HL-60/S4 treated with retinoic acid at 250 ng/mL for 4 days and 3 days (cell line): ENCODE measurements around the gene MCM10.

Experiments
- in situ Hi-C: fragments of 300-500 bp; cut with MboI; formaldehyde crosslinking; loops from 2 replicates; pipeline ENCODE4 v1.7.0; 2022; ENCODE audit warnings: low sequenced_read_pairs

Gene MCM10

DNA sequence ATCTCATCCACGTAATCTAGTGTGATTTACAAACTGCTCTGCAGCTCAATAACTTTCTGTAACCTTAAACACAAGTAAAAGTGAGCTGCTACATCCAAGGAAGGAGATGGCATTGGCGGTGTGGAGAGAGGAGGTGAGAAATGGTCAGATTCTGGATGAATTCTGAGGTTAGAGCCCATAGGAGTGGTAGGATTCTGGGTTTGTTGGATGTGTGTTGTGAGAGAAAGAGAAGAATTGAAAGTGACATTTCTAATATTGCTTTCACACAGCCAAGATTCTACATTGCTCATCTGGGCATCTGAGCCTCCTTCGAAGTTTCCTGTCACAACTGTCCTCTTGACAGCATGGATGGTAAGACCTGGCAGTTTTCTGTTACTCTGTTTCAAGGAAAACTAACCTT is 2.5 kb downstream of the MCM10 start:
- in situ Hi-C loops, result no loop called here

DNA sequence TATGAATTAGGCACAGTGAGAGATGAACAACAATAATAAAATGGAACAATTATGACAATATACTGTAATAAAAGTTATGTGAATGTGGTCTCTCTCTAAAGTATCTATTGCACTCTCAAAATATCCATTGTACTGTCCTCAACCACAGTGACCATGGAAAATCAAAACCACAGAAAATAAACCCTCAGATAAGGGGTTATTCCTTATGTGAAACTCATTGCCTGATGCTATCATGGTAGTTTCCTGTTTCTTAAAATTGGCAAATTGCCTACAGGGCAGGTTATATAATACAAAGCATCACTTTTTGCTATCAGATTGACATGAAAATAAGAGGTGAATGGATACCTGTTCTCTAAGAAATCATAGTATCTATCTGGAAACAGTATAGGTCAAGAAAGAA is 3.8 kb downstream of the MCM10 start:
- in situ Hi-C loops, result no loop called here

DNA sequence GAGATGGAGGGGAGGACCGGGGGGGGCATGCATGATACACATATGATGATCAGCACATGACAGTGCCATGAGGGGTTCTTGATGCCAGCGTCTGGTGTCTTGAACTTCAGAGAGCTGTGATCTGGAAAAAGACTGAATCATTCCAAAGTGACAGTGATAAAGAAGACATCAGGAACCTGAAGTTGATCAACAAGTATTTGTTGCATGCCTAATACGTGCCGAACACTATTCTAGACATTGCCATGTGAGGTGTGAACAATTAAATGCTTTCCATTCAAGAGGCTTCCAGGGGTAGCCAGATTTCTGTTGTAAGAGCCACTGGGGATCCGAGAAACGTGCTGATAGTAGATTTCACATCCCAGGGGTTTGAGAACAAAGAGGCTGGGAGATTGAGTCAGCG is 6.2 kb downstream of the MCM10 start:
- in situ Hi-C loops, result no loop called here

DNA sequence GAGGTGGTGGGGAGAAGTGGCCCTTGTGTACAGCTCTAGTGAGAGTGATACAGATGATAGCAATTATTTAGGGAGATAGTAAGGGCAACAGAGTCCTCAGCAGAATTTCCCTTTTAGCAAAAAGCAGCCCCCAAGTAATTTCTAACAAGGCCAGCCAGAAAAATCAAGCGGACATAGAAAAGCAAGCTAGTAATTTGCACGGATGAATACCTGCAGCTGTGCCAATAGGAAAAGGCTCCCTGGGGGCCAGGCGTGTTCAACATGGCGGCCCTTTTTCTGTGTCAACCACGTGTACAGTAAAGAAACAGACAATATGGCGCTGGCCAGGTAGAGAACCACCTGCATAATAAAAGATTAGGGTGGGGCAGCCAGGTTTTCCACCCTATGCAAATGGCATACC is 7.4 kb downstream of the MCM10 start:
- in situ Hi-C loops, result no loop called here

DNA sequence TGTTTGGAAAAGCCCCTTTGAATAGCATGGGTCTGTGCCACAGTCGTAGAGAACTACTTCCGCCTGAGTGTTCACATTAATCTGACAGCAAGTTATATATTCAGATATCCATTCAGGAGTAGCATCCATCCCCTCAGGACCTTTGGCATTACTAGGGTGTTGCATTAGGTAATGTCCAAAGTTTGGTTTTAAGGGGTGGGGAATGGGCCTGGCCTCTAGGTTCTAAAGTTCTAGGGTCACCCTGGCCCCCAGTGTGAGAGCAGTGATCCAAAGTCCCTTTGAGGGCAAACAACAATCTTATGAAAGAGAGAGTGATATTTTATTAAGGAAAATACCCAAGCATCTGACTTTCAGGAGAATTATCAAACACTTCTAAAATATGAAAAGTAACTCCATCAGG is 12.3 kb downstream of the MCM10 start:
- in situ Hi-C loops, result no loop called here

DNA sequence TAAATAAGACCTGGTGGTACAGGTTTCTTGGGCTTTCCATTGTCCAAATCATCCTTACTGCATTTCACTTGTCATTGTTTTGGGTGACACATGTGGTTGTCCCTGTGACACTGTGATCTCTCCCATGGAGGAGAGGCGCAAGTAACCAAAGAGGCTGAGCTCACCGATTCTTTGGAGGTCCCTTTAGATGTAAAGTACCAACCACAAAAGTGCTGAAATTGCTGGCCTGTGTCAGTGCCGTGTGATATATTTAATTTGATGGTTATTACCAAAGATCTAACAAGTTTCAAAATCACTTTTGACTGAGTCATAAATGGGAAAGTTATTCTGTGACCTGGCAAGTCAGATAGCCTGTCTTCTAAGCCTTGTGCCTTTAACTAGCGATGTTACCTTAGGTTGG is 19.4 kb downstream of the MCM10 start:
- in situ Hi-C loops, result no loop called here

DNA sequence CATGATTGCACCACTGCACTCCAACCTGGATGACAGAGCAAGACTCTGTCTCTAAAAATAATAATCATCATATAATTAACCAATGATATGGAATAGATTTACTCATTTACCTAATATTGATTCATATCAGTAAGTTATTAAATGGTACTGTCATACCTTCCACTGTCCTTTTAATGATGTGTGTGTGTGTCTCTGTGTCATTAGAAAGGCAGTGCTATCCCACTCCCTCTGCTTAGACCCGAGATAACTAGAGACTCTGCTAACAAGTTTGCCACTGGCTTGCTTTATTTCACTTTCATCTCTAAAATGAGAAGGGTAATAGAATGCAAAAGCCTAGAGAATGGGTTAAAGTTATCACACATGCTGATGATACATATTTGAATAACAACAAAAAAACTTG is 21.1 kb downstream of the MCM10 start:
- in situ Hi-C loops, result no loop called here

DNA sequence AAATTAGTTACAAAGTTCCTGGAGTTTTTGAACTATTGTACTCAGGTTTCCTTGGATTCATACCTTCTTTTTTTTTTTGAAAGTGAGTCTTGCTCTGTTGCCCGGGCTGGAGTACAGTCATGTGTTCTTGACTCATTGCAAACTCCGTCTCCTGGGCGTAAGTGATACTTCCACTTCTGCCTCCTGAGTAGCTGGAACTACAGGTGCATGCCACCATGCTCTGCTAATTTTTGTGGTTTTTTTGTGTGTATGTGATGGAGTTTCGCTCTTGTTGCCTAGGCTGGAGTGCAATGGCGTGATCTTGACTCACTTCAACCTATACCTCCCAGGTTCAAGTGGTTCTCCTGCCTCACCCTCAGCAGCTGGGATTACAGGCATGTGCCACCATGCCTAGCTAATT is 22.3 kb downstream of the MCM10 start:
- in situ Hi-C loops, result no loop called here

DNA sequence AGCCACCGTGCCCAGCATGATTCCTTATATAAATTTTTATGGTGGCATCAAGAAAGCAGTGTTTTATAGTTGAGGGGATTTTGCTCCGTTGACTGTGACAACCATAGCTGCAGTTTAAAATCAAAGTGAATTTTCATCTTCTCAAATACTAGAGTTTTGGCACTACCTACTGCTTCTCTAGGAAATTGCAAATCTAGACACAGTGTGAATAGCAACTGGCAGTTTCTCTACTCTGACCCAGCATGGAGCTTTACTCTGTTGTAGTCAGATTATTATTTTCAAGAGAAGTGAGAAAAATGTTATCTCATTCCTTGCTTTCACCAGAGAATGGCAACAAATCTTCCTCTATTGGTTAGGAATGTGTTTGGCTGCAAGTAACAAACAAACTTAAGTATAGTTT is 22.9 kb downstream of the MCM10 start:
- in situ Hi-C loops, result no loop called here

DNA sequence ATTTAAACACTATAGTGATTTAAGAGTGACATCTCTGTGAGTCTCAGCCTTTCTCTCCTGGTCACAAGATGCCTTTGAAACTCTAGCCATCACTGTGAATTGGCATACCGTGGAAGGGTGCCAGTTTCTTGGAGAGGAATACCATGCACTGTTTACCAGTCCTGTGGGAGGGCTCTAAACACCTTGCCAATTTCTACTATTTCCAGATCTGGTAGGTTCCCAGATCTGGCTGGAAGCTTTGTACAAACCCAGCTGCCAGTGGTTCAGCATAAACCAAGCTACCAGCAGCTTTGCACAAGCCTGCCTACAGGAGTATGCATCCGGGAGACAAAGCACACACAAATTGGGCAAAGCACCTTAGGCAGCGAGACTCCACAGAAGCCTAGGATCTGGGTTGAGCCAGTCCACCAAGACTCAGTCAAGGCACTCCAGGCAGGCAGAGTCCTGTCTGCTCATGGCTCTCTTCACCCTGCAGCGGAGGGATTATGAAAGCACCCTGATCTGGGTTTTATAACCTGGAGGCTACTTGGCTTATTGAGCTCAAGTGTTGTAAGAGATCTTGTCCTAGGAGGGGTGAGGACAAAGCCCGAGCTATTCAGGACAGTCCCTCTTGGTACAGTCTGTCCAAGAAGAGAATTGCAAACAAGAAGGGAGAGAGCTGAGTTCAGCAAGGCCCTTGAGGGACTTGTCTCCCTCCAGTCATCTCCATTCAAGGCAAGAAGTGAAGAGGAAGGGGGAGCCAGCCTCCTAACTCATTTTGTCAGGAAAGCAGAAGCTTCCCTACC is 23.6 kb downstream of the MCM10 start:
- in situ Hi-C loops, result no loop called here

DNA sequence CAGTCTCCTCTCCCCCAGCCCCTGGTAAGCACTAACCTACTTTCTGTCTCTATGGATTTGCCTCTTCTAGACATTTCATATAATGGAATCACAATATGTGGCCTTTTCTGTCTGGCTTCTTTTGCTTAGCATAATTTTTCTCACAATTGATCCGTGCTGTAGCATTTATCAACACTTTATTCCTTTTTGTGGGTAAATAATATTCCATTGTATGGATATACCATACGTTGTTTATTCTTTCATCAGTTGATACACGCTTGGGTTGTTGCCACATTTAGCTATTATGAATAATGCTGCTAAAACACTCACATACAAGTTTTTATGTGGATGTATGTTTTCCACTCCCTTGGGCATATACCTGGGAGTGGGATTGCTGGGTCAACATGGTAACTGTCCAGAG is 25.8 kb downstream of the MCM10 start:
- in situ Hi-C loops, result no loop called here

DNA sequence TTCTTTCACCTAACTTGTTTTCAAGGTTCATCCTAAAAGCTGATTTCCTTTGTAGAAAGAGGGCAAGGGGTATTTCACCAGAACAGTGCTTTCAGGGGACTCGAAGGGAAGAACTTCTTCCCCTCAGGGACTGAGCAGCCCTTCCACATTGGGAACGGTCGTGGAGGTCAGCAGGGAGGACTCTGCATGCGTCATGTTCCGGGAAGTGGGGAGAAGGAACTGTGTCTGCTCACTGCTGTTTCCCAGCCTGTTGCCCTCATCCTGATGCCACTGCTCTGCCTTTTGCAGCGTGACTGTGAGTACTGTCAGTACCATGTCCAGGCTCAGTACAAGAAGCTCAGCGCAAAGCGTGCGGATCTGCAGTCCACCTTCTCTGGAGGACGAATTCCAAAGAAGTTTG is 27.2 kb downstream of the MCM10 start:
- in situ Hi-C loops, result no loop called here

DNA sequence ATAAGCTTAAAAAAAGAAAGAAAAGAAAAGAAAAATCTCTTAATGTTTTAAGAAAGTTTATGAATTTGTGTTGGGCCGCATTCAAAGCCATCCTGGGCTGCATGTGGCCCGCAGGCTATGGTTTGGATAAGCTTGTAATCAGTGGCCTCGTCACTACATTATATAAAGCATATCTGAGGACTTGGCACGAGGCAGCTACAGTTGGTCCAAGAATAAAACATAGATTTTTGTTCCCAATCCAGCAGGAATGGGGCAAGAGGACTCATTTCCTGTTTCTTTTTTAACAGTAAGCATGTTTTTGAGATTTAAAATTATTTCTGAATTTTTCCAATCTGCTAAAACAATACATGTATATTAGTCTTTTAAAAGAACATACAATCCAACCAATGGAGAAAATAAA is 28.6 kb downstream of the MCM10 start:
- in situ Hi-C loops, result no loop called here

DNA sequence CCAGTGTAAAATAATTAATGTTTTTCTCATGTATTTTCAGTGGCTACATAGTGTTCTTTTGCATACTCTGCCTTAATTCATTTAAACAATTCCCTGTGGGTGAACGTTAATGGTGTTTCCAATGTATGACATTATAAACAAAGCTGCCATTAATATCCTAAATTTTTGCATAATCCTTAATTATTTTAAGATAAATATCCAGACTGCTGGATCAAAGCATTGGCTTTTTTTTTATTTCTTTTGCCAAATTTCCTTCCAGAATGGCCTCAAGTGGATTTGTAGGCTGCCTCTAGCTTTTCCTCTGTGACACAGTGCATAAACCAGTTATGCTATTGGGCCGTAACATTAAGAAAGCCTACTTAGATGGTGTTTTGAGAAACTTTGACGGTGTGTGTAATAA is 29.5 kb downstream of the MCM10 start:
- in situ Hi-C loops, result no loop called here

DNA sequence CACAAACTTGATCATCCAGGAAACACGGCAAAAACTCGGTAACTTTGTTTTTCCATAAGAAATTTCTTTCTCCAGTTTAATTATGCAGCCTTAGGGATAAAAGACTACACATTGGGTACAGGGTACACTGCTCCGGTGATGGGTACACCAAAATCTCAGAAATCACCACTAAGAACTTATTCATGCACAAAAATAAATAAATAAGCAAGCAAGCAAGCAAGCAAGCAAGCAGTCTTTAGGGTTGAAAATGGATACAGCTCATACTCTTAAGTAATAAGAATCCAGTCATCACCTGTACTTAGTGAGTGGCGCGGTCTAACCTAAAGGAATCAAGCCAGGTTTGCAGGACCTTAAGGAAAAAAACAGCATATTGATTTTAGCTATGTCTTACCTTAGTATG is 30.0 kb downstream of the MCM10 start:
- in situ Hi-C loops, result no loop called here

DNA sequence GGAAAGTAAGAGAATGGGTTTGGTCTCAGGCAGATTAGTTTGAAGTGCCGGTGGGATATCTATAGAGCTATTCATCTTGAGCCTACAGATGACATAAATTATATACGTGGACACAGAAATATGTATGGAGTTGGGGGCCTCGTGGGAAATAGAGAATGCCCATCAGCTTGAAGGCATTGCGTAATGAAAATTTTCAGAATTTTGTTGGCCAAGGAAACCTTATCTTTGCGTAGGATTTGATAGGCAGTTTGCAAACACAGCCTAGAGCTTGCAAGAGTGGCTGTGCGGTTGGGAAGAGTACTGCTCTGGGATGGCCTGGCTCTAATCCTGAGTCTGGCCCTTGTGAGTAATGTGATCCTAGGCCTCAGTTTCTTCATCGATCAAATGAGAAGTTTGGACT is 32.3 kb downstream of the MCM10 start:
- in situ Hi-C loops, result no loop called here

DNA sequence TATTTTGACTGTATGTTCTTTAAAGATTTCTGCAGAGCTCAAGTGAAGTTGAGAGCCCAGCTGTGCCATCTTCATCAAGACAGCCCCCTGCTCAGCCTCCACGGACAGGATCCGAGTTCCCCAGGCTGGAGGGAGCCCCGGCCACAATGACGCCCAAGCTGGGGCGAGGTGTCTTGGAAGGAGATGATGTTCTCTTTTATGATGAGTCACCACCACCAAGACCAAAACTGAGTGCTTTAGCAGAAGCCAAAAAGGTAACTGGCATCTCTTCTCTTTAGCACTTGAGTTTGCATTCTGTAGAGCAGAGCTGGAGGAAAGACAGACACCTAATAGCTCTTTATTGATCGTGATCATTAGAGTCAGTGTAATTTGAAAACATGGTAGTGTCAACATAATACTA is 33.7 kb downstream of the MCM10 start:
- in situ Hi-C loops, result no loop called here

DNA sequence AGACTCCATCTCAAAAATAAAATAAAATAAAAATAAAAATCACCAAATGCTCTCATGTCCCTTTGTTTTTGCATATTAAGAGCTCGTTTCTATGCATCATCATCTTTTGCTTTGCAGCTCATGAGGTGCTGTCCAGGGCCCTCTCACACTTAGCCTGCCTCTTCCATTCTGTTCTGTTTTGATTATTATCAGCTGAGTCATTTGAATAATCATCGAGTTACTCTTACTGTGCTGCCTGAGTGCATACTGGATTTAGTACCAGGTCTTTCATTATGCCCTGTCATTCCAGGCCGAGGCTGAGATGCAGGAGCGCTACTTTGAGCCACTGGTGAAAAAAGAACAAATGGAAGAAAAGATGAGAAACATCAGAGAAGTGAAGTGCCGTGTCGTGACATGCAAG is 39.8 kb downstream of the MCM10 start:
- in situ Hi-C loops, result no loop called here

DNA sequence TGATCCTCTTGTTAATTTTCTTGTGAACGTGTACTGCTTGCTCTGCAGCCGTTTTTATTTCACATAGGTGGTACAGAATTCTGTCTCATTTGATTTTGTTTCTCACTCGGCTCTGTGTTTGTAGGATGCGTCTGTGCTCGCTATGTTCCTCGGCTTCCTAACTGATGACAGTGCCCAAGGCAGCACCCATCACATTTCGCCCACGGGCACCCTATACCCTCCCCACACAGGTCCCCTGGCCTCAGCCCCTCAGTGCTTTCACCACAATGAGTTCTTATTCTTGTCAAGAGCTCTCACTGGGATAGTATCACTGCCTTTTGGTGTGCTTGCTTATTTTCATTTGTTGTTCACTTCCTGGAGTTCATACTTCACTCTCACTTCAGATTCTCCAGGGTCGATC is 44.7 kb downstream of the MCM10 start:
- in situ Hi-C loops, result no loop called here

DNA sequence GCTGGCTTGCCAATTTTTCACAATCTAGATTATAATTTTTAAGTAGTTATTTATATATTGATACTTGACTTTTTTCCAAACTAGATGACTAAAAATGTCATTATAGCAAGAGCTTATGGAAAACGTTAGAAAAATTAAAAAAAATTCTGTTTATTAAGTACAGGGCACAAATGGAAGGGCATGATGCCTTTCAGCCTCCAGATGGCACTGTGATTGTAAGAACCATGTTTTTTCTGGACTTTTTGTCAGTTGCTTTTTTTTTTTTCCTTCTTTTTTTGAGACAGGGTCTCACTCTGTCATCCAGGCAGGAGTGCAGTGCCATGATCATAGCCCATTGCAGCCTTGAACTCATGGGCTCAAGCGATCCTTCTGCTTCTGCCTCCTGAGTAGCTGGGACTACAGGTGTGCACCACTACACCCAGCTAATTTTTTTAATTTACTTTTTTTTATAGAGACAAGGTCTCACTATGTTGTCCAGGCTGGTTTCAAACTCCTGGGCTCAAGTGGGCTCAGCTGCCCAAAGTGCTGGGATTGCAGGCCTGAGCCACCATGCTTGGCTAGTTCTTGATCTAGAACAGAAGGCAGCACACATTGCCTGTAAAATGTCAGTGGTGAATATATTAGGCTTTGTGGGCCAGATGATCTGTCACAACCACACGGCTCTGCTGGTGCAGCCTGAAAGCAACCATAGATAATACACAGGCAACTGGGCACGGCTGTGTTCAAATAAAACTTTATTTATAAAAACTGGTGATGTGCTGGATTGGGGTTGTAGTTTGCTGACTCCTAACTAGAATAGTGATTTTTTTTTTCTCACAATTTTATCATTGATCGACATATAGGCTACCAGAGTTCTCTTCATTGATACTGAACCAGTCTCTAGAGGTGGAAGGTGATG is 45.4 kb downstream of the MCM10 start:
- in situ Hi-C loops, result no loop called here

DNA sequence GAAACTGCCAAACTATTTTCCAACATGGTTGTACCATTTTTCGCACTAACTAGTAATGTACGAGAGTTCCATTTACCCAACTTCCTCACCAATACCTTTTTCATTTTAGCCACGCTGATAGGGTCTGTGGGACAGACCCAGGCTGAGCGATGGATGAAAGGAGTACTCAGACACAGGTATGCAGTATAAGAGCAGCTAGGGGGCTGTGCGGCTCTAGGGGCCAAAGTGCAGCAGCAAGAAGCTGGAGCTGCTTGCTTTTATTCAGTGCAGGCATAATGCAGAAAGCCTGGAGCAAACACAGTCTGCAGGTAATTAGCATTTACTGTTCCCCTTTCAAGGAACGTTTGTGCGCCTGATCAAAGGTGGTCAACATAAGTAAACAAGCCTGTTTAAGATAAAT is 51.8 kb downstream of the MCM10 start:
- in situ Hi-C loops, result no loop called here

DNA sequence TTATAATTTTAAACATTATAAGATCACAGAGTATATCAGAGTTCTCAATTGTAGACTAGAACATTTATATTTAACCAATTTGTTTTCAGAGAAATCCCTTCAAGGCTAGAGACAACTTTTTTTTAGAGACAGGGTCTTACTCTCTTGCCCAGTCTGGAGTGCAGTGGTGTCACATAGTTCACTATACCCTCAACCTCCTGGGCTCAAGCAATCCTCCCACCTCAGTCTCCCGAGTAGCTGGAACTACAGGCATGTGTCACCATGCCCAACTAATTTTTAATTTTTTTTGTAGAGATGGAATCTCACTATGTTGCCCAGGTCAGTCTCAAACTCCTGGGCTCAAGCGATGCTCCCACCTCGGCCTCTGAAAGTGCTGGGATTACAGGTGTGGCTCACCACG is 57.5 kb downstream of the MCM10 start:
- in situ Hi-C loops, result no loop called here
